GM20000 (cell line): ENCODE results near the gene TRAF3IP1.

Experiments
- DNase-seq: peaks from one replicate; pipeline ENCODE4 v3.0.0; 2012; ENCODE audit warnings: low spot score
- CTCF ChIP-seq: IDR thresholded peaks from 2 replicates; pipeline ENCODE4 v1.5.1; 2012; ENCODE audit warnings: mild to moderate bottlenecking, control low read depth; ENCODE audit errors: extremely low read depth, missing control alignments

The TRAF3IP1 gene

GRCh38 chr2:238295144-238296112, 24.9 kb upstream of the TRAF3IP1 start:
- TF ChIP-seq CTCF = no peak
- DNase-seq = no peak

GRCh38 chr2:238296638-238297457, 23.5 kb upstream of the TRAF3IP1 start:
- no peak for DNase-seq
- no peak for TF ChIP-seq CTCF

GRCh38 chr2:238299803-238300202, 20.5 kb upstream of the TRAF3IP1 start:
- no peak for TF ChIP-seq CTCF
- no peak for DNase-seq

GRCh38 chr2:238302087-238302486, 18.2 kb upstream of the TRAF3IP1 start:
- TF ChIP-seq CTCF = no peak

GRCh38 chr2:238302751-238303150, 17.6 kb upstream of the TRAF3IP1 start:
- no peak for DNase-seq

More at GRCh38 chr2:238302087-238302486, 18.2 kb upstream of the TRAF3IP1 start:
- DNase-seq = no peak

GRCh38 chr2:238304116-238304515, 16.2 kb upstream of the TRAF3IP1 start:
- DNase-seq = no peak
- no peak for TF ChIP-seq CTCF

More at GRCh38 chr2:238302751-238303150, 17.6 kb upstream of the TRAF3IP1 start:
- TF ChIP-seq CTCF = no peak
